Fibroblast of the aortic adventitia (primary cell): Measurements from ENCODE around the gene DPH6. TPM values are rescaled to one million over a fixed set of nuclear protein-coding genes. Genes with fewer than 3 reads are reported as not detected.

Experiments used
- DNase-seq: peaks from one replicate; pipeline ENCODE4 v3.0.0-alpha.2; 2010; ENCODE audit warnings: low read depth
- H3K4me3 ChIP-seq: 2 replicates; pipeline ENCODE4 v1.5.1; 2011; ENCODE audit warnings: low read depth, mild to moderate bottlenecking, control low read depth, low read length, moderate library complexity
- total RNA-seq: library from RNA; depleted of rRNA; stranded (reverse); fragments of >200 nt; gene quantifications from 2 replicates; pipeline ENCODE4 v1.2.3, GENCODE V29; 2012; ENCODE audit warnings: low replicate concordance
- TF ChIP-seq, protein P1 (sequence below): IDR thresholded peaks from 2 replicates; pipeline ENCODE4 v1.5.1; 2011; ENCODE audit warnings: mild to moderate bottlenecking, low read length, control low read depth, inconsistent platforms; ENCODE audit not compliant: insufficient read depth

DPH6 gene
- total RNA-seq, 1 donor, result 23.3 TPM

DNA sequence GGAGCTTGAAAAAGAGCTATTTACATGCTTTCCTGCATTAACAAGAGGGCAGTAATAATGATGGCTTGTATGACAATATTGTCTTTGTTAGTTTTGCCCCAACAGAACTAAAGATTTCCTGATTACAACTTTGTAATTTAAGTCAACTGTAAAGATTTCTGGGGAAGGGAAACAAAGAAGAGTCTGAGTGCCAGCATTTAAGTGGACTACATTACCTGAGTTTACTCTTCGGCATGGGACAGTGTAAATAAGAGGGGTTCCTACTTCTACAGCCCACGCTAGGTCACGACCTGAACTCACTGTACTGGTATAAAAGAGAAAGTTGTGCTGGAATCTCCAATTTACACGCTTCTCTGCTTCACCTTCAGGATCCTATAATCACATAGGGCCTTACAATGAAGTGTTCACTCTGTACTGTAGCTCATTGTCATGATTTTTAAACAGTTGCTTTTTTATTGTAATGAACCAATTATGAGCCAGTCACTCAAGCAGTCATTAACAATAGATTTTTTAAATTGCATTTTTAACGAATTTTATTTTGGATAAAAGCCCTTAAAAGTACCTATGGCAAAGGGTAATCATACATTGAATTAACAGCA lies 39.6 kb downstream of the DPH6 start:
- TF ChIP-seq, protein P1, sequence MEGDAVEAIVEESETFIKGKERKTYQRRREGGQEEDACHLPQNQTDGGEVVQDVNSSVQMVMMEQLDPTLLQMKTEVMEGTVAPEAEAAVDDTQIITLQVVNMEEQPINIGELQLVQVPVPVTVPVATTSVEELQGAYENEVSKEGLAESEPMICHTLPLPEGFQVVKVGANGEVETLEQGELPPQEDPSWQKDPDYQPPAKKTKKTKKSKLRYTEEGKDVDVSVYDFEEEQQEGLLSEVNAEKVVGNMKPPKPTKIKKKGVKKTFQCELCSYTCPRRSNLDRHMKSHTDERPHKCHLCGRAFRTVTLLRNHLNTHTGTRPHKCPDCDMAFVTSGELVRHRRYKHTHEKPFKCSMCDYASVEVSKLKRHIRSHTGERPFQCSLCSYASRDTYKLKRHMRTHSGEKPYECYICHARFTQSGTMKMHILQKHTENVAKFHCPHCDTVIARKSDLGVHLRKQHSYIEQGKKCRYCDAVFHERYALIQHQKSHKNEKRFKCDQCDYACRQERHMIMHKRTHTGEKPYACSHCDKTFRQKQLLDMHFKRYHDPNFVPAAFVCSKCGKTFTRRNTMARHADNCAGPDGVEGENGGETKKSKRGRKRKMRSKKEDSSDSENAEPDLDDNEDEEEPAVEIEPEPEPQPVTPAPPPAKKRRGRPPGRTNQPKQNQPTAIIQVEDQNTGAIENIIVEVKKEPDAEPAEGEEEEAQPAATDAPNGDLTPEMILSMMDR, result no peak
- H3K4me3 ChIP-seq, result no peak overlapping the region
- DNase-seq, result no peak

DNA sequence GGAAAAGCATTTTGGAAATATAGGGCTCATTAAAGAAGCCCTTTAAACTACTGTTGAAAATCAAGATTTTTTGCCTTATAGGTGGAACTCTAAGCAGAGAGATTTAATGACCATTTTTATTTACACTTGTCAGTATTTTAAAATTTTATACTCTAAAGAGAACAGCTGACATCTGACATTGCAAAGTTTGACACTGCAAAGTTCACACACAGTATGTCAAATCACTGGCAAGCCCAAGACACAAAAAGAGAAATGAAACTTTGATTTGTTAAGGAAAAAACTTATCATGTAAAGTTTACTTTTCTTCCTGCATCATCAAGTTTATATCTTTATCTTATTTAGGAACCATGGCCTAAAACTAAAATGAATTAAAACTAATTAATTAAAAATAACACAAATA lies 40.2 kb downstream of the DPH6 start:
- DNase-seq, result no peak
- TF ChIP-seq, protein P1, result no peak
- H3K4me3 ChIP-seq, result no peak overlapping the region

DNA sequence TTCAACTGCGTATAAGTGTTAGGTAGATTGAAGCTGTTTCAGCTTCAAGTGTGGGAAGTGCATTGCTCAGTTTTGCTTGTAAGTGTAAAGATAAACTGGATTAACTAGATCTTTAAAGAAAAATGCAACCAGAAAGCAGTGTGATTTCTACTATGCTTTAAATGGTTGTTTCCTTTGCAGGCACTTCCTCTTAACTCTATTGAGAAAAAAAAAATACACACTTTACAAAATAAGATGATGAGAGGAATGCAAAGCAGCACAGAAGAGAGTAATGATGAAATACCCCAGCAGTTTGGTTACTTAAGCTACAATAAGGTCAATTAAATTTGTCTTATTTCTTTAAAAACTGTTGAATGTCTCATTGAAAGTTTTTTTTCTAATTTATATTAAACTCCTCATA lies 40.8 kb downstream of the DPH6 start:
- DNase-seq, result no peak
- H3K4me3 ChIP-seq, result no peak overlapping the region
- TF ChIP-seq, protein P1, result no peak

DNA sequence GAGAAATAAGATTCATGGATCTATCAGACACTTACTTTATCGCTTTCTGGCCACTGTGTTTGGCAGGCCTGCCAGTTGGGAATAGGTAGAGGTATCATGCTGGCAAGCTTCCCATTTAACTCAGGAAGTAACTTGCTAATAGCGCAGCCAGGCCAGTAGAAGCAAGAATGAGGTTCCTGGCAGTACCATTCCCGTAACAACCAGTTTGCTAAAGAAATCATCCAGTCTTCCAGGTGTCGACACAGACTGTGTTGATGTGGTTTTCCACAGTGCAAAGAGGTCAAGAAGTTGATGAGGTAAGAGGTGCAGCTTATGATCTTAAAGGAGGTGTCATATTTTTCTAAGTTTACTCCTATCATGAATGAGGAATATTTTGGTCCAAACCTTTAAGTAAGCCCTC lies 46.2 kb downstream of the DPH6 start:
- TF ChIP-seq, protein P1, result no peak
- no peak for DNase-seq
- H3K4me3 ChIP-seq, result no peak overlapping the region

DNA sequence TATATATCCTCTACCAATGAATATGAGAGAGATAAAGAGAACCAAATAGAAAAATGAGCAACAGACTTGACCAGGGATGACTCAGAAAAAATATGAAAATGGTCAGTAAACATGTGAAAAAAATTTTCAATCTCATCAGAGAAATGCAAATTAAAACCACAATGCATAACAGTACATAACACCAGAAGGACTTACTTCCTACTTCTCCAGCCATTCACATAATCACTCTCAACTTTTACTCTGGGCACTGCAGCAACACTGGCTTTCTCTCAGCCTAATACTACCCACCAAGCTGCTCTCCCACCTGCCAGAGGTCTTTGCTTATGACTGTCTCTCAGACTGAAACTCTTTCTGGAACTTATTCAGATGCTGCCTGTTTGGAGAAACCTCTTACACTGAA lies 49.4 kb downstream of the DPH6 start:
- no peak overlapping the region for H3K4me3 ChIP-seq
- TF ChIP-seq, protein P1, result no peak
- no peak for DNase-seq

DNA sequence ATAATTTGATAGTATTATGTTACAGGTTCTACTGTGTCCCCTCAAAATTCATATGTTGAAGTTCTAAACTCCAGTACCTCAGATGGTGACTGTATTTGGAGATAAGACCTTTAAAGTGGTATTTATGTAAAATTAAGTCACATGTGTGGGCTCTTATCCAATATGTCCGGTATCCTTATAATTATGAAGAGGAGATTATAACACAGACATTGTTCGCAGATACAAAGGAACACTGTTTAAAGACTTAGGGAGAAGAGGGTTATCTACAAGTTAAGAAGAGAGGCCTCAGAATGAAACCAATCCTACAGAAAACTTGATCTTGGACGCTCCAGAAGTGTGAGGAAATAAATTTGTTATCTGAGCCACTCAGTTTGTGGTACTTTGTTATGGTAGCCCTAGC lies 50.9 kb downstream of the DPH6 start:
- DNase-seq, result no peak
- TF ChIP-seq, protein P1, result no peak

DNA sequence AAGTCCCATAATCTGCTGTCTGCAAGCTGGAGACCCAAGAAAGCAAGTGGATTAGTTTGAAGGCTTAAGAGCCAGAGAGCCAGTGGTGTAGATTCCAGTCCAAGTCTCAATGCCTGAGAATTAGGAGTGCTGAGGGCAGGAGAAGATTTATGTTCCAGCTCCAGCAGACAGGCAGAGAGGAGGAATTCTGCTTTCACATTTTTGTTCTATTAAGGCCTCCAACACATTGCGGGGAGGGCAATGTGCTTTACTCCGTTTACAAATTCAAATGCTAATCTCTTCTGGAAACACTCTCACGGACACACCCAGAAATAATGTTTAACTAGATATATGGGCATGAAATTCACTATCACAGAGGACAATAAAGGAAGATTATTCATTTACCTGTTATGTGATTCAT lies 54.0 kb downstream of the DPH6 start:
- no peak for DNase-seq
- TF ChIP-seq, protein P1, result no peak
- no peak overlapping the region for H3K4me3 ChIP-seq

More for the DNA sequence above, 50.9 kb downstream of the DPH6 start:
- H3K4me3 ChIP-seq, result no peak overlapping the region
